Tracheal epithelial cell (primary cell): ENCODE data around the gene PFAS. TPM values are rescaled to one million over a fixed set of nuclear protein-coding genes. Genes with fewer than 3 reads are reported as not detected.

Experiments
- total RNA-seq: library from RNA; depleted of rRNA; stranded (reverse); fragments of >200 nt; gene quantifications from 2 replicates; pipeline ENCODE4 v1.2.1, GENCODE V29; 2014

The PFAS gene, protein sequence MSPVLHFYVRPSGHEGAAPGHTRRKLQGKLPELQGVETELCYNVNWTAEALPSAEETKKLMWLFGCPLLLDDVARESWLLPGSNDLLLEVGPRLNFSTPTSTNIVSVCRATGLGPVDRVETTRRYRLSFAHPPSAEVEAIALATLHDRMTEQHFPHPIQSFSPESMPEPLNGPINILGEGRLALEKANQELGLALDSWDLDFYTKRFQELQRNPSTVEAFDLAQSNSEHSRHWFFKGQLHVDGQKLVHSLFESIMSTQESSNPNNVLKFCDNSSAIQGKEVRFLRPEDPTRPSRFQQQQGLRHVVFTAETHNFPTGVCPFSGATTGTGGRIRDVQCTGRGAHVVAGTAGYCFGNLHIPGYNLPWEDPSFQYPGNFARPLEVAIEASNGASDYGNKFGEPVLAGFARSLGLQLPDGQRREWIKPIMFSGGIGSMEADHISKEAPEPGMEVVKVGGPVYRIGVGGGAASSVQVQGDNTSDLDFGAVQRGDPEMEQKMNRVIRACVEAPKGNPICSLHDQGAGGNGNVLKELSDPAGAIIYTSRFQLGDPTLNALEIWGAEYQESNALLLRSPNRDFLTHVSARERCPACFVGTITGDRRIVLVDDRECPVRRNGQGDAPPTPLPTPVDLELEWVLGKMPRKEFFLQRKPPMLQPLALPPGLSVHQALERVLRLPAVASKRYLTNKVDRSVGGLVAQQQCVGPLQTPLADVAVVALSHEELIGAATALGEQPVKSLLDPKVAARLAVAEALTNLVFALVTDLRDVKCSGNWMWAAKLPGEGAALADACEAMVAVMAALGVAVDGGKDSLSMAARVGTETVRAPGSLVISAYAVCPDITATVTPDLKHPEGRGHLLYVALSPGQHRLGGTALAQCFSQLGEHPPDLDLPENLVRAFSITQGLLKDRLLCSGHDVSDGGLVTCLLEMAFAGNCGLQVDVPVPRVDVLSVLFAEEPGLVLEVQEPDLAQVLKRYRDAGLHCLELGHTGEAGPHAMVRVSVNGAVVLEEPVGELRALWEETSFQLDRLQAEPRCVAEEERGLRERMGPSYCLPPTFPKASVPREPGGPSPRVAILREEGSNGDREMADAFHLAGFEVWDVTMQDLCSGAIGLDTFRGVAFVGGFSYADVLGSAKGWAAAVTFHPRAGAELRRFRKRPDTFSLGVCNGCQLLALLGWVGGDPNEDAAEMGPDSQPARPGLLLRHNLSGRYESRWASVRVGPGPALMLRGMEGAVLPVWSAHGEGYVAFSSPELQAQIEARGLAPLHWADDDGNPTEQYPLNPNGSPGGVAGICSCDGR (N-terminal part only)
- total RNA-seq, result 12.4 and 17.8 TPM in 2 replicates

DNA sequence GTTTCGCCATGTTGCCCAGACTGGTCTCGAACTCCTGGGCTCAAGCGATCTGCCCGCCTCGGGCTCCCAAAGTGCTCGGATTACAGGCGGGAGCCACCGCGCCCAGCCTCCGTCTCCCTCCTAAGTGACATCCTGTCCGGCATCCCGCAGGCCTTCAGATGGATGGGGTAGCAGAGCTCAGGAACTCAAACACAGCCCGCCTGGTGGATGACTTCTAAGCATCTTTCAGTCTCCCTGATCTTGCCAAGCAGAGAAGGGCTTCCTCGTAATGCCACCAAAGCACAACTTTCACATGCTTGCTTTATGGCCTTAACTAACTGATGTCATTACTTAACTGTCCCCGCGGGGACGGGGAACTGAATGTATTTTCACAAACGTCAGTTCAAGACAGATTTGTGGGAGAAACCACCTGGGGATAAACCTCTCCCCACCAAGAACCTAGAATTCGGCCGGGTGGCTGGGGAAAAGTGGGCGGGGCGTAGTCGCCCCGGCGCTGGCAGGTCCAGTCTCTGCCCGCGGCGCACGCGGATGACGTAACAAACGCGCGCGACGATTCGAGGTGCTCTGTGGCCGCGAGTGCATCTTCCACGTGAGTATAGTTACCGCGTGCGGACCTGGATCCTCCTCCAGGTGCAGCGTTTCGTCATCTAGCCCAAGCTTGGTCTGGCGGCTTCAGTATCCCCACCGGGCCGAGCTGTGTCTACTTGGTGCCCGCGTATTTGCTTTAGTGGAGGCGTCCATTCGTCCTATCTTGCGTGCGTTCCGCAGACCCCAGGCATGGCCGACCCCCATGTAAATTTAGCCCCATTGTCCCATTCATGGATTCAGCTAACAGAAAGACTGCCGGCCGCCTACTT lies at the start of gene PFAS:
Gene PFAS, plus strand, starts transcription at position 539 of the 857 bp plus-strand sequence. CDS start 4,649 bp downstream, outside the sequence.

DNA sequence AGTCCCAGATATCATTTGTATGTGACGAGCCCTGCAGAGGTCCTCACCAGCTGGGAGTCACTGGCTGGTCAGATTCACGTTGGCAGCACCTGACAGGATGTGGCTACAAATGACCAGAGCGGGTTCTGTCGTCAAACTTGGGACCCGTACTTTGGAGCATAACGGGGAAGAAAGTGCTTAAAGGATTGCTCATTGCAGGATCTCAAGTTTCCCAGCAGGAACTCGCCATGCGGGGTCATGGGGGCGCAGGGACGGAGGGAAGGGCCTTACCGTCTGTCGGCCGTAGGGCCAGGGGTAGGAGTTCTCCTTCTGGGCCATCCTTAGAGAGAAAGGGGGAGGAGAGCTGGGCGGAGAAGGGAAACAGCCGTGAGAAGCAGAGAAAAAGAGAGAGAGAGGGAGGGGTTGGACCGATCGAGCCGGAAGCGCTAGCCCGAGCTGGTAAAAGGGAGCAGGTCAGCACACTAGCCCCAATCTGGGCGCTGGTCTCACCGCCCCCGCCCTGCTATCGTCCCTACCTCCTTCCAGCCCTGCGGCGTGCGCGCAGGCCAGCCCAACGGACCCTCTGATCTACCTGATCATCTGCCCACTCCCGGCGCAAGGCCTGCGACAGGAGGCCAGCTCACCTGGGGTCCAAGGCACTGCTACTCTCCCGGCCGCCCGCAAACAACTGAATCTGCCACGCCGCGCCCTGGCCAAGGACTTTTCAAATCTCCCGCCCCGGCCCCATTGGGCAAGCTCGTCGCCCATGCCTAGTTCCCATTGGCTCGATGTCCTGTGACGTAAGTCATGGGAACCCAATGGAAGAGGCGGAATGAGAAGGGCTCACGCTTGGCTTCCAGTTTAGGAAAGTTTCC lies 39.0 kb upstream of the PFAS start, which contains the start of gene AURKB:
Gene AURKB, minus strand, starts transcription at position 669 of the 854 bp plus-strand sequence. Its CDS starts 351 bp downstream, at position 318.

DNA sequence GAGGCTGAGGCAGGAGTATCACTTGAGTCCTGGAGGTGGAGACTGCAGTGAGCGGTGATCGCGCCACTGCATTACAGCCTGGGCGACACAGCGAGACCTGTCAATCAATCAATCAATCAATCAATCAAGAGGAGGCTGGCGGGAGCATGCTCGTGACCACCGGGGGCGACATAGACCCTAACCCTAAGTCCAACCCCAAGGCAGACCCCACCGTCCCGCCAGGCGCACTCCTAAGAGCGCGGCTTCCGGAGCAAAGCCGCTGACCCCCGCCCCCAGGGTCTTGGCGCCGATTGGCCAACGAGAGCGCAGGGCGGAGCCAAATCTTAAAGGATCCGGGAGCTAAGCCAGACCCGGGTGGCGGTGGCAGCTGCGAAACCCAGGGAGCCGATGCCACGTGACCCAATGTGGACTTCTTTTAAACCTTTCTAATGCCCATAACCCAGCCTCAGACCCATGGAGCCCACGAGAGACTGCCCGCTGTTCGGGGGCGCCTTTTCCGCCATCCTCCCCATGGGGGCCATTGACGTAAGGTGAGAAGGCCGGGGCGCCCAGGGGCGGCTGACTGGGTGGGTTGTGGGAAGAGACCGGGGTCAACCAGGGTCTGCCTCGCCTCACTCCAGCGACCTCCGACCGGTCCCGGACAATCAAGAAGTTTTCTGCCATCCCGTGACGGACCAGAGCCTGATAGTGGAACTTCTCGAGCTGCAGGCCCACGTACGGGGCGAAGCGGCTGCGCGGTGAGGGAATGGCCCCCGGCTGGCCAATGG lies 39.4 kb downstream of the PFAS start, which contains the start of gene RANGRF:
Gene RANGRF, plus strand, starts transcription at position 335 of the 767 bp plus-strand sequence. Its CDS starts 119 bp downstream, at position 454.

Other genes with a start within 250 kb of the PFAS start
- gene GUCY2D, start 246.7 kb upstream of the PFAS start, total RNA-seq, result not detected in 2 replicates
- 53.3 and 97.1 TPM in 2 replicates for gene ALOX15B, start 210.2 kb upstream of the PFAS start, total RNA-seq
- gene ALOX12B, start 161.6 kb upstream of the PFAS start, total RNA-seq, result 1.2 TPM in 1 of 2 replicates, not detected in the other
- gene ALOXE3, start 130.8 kb upstream of the PFAS start, total RNA-seq, result 0.85 and 1.4 TPM in 2 replicates
- gene HES7, start 125.2 kb upstream of the PFAS start, total RNA-seq, result 1.2 and 1.5 TPM in 2 replicates
- gene PER1, start 96.9 kb upstream of the PFAS start, total RNA-seq, result 13.7 and 25.4 TPM in 2 replicates
- gene VAMP2, start 86.3 kb upstream of the PFAS start, total RNA-seq, result 3.4 and 3.9 TPM in 2 replicates
- gene TMEM107, start 72.9 kb upstream of the PFAS start, total RNA-seq, result 17.6 and 24.7 TPM in 2 replicates
- gene BORCS6, start 59.1 kb upstream of the PFAS start, total RNA-seq, result 9.6 and 11.6 TPM in 2 replicates
- 2.3 and 3.1 TPM in 2 replicates for gene AURKB, start 38.7 kb upstream of the PFAS start, total RNA-seq
- 2.6 and 6.3 TPM in 2 replicates for gene CTC1, start 1.2 kb upstream of the PFAS start, total RNA-seq
- gene RANGRF, start 39.4 kb downstream of the PFAS start, total RNA-seq, result 7.2 and 10.2 TPM in 2 replicates
- 0.21 and 0.24 TPM in 2 replicates for gene SLC25A35, start 46.1 kb downstream of the PFAS start, total RNA-seq
- gene ARHGEF15, start 61.0 kb downstream of the PFAS start, total RNA-seq, result under 0.01 TPM in 1 of 2 replicates, not detected in the other
- gene ODF4, start 90.6 kb downstream of the PFAS start, total RNA-seq, result not detected in 2 replicates
- 5,651 and 9,660 TPM in 2 replicates for gene RPL26, start 133.9 kb downstream of the PFAS start, total RNA-seq
- 0.24 and 0.43 TPM in 2 replicates for gene RNF222, start 148.5 kb downstream of the PFAS start, total RNA-seq
- gene NDEL1, start 186.6 kb downstream of the PFAS start, total RNA-seq, result 33.2 and 35.4 TPM in 2 replicates